H1 (cell line): ENCODE results near the gene CTTNBP2NL. TPM values are rescaled to one million over a fixed set of nuclear protein-coding genes. Genes with fewer than 3 reads are reported as not detected.

Experiments
- CTCF ChIA-PET: fragments of 300-600 bp; sonication (Branson Sonifier 250); formaldehyde crosslinking; loops from one replicate; lab custom pipeline; 2021; ENCODE audit not compliant: partially characterized antibody; lab: Charles Lee
- POLR2A ChIA-PET: fragments of 300-600 bp; sonication (Branson Sonifier 250); formaldehyde crosslinking; loops from one replicate; lab custom pipeline; 2021; ENCODE audit warnings: inconsistent platforms; ENCODE audit not compliant: partially characterized antibody; lab: Charles Lee
- DNase-seq, 2 experiments: peaks; one replicate each; pipeline versions ENCODE4 v3.0.0 to v3.0.0-alpha.2; 2010 to 2022; ENCODE audit warnings: low spot score in 2 of 2, low read depth in 1 of 2, mixed read lengths in 1 of 2
- FAIRE-seq: peaks from 2 replicates; lab custom pipeline; 2011; peaks lifted over from hg19 to GRCh38; lab: Jason Lieb, UNC
- H2AFZ ChIP-seq: 2 replicates; pipeline ENCODE4 v1.8.1; 2012; ENCODE audit warnings: low read length, inconsistent platforms
- H2AK5ac ChIP-seq: 2 replicates; pipeline ENCODE4 v1.6.1; 2013; ENCODE audit warnings: low read depth, low read length
- H2BK120ac ChIP-seq: replicated peaks from 2 replicates; pipeline ENCODE3; 2013; ENCODE audit warnings: low read depth, low read length, inconsistent platforms
- H2BK12ac ChIP-seq: 2 replicates; pipeline ENCODE4 v1.6.1; 2013; ENCODE audit warnings: low read depth, low read length
- H2BK15ac ChIP-seq: 2 replicates; pipeline ENCODE4 v1.6.1; 2013; ENCODE audit warnings: low read length
- H2BK20ac ChIP-seq: 2 replicates; pipeline ENCODE4 v1.6.1; 2013; ENCODE audit warnings: low read length
- H2BK5ac ChIP-seq: 2 replicates; pipeline ENCODE4 v1.6.1; 2013; ENCODE audit warnings: low read depth, low read length
- H3K14ac ChIP-seq: 2 replicates; pipeline ENCODE4 v1.6.1; 2013; ENCODE audit warnings: inconsistent platforms; ENCODE audit not compliant: insufficient read length
- H3K18ac ChIP-seq: 2 replicates; pipeline ENCODE4 v1.6.1; 2013; ENCODE audit warnings: low read length; ENCODE audit errors: extremely low read depth
- H3K23ac ChIP-seq: 2 replicates; pipeline ENCODE4 v1.6.1; 2013; ENCODE audit warnings: inconsistent platforms; ENCODE audit not compliant: insufficient read length
- H3K23me2 ChIP-seq: 2 replicates; pipeline ENCODE4 v1.6.1; 2013; ENCODE audit warnings: low read depth, low read length
- H3K27ac ChIP-seq: 2 replicates; pipeline ENCODE4 v1.6.1; 2011; ENCODE audit warnings: low read depth, low read length, inconsistent platforms
- H3K27me3 ChIP-seq, 4 experiments: replicated peaks in 1 of 4; 1 replicate in 1 of 4; 2 replicates in 3 of 4; pipeline versions ENCODE4 v1.6.1 to v1.8.1; 2011 to 2013; ENCODE audit warnings: low read length in 3 of 4, mild to moderate bottlenecking in 3 of 4, inconsistent platforms in 2 of 4, mixed read lengths in 2 of 4, moderate library complexity in 1 of 4; ENCODE audit not compliant: control insufficient read depth in 3 of 4, insufficient read depth in 3 of 4; ENCODE audit errors: extremely low read depth in 1 of 4
- H3K36me3 ChIP-seq, 4 experiments: 2 replicates each; pipeline versions ENCODE4 v1.6.1 to v1.8.1; 2011 to 2013; ENCODE audit warnings: mild to moderate bottlenecking in 4 of 4, low read length in 3 of 4, moderate library complexity in 2 of 4, control low read depth in 1 of 4, inconsistent platforms in 1 of 4; ENCODE audit not compliant: insufficient read depth in 4 of 4, control insufficient read depth in 2 of 4
- H3K4ac ChIP-seq: replicated peaks from 2 replicates; pipeline ENCODE3; 2013; ENCODE audit warnings: low read length, low read depth, mixed read lengths, inconsistent platforms; ENCODE audit not compliant: insufficient read length
- H3K4me1 ChIP-seq, 4 experiments: replicated peaks in 1 of 4; 1 replicate in 1 of 4; 2 replicates in 3 of 4; pipeline versions ENCODE4 v1.6.1 to v1.8.1; 2011 to 2013; ENCODE audit warnings: low read length in 3 of 4, inconsistent platforms in 2 of 4, mixed read lengths in 1 of 4; ENCODE audit not compliant: insufficient read depth in 4 of 4, control insufficient read depth in 3 of 4
- H3K4me2 ChIP-seq, 2 experiments: 2 replicates each; pipeline versions ENCODE4 v1.6.1 to v1.8.1; 2011 to 2013; ENCODE audit warnings: low read depth in 2 of 2, low read length in 2 of 2, control low read depth in 1 of 2, inconsistent platforms in 1 of 2, mild to moderate bottlenecking in 1 of 2; ENCODE audit not compliant: insufficient read depth in 1 of 2
- H3K4me3 ChIP-seq, 4 experiments: fragments of 200-600, 300-600 bp in 1 of 4; sonication (generic), shearing (Covaris generic), sonication (Bioruptor Twin) in 1 of 4; 2 replicates each; pipeline versions ENCODE4 v1.5.1 to v1.8.1; 2011 to 2016; ENCODE audit warnings: low read length in 4 of 4, low read depth in 3 of 4, control low read depth in 2 of 4, inconsistent platforms in 2 of 4, mild to moderate bottlenecking in 2 of 4, mixed read lengths in 1 of 4, moderate library complexity in 1 of 4; ENCODE audit not compliant: insufficient read depth in 2 of 4; ENCODE audit errors: extremely low read depth in 1 of 4
- H3K56ac ChIP-seq: replicated peaks from 2 replicates; pipeline ENCODE3; 2013; ENCODE audit warnings: low read depth, mild to moderate bottlenecking, mixed read lengths, low read length, inconsistent platforms; ENCODE audit not compliant: insufficient read length
- H3K79me1 ChIP-seq: 2 replicates; pipeline ENCODE4 v1.6.1; 2013; ENCODE audit warnings: low read depth, low read length, control low read depth
- H3K79me2 ChIP-seq, 2 experiments: 2 replicates each; pipeline versions ENCODE4 v1.6.1 to v1.8.1; 2012 to 2013; ENCODE audit warnings: low read length in 2 of 2, mild to moderate bottlenecking in 2 of 2, inconsistent platforms in 1 of 2; ENCODE audit not compliant: insufficient read depth in 2 of 2, control insufficient read depth in 1 of 2
- H3K9ac ChIP-seq, 4 experiments: replicated peaks in 1 of 4; 1 replicate in 1 of 4; 2 replicates in 3 of 4; pipeline versions ENCODE4 v1.6.1 to v1.8.1; 2011 to 2013; ENCODE audit warnings: low read depth in 3 of 4, low read length in 3 of 4, control low read depth in 2 of 4, mild to moderate bottlenecking in 2 of 4, moderate library complexity in 2 of 4, inconsistent platforms in 1 of 4; ENCODE audit errors: extremely low read depth in 1 of 4
- H3K9me3 ChIP-seq, 2 experiments: 2 replicates each; pipeline versions ENCODE4 v1.6.1 to v1.8.1; 2012 to 2013; ENCODE audit warnings: mild to moderate bottlenecking in 2 of 2, moderate library complexity in 2 of 2, control low read depth in 1 of 2, inconsistent platforms in 1 of 2, low read depth in 1 of 2, low read length in 1 of 2, mixed read lengths in 1 of 2; ENCODE audit not compliant: insufficient read depth in 2 of 2
- H4K20me1 ChIP-seq, 2 experiments: replicated peaks in 1 of 2; 2 replicates each; pipeline versions ENCODE3 to v1.8.1; 2011 to 2013; ENCODE audit warnings: inconsistent platforms in 2 of 2, low read length in 2 of 2, mild to moderate bottlenecking in 1 of 2; ENCODE audit not compliant: insufficient read depth in 2 of 2, control insufficient read depth in 1 of 2
- H4K5ac ChIP-seq: 2 replicates; pipeline ENCODE4 v1.6.1; 2013; ENCODE audit warnings: low read length, low read depth, mixed read lengths, inconsistent platforms; ENCODE audit not compliant: insufficient read length
- H4K8ac ChIP-seq: 2 replicates; pipeline ENCODE4 v1.8.0; 2013; ENCODE audit warnings: mild to moderate bottlenecking, moderate library complexity, low read length, inconsistent platforms; ENCODE audit not compliant: insufficient read depth; ENCODE audit errors: extremely low read depth
- H4K91ac ChIP-seq: replicated peaks from 2 replicates; pipeline ENCODE3; 2013; ENCODE audit warnings: low read length, mixed read lengths, inconsistent platforms; ENCODE audit not compliant: insufficient read length
- BCL11A ChIP-seq, 2 experiments: IDR thresholded peaks; one replicate each; pipeline ENCODE4 v1.6.1; 2011; ENCODE audit warnings: low read depth in 2 of 2, low read length in 2 of 2, mild to moderate bottlenecking in 2 of 2
- CREB1 ChIP-seq: IDR thresholded peaks from 2 replicates; pipeline ENCODE4 v1.6.1; 2012; ENCODE audit warnings: inconsistent platforms
- CTBP2 ChIP-seq: IDR thresholded peaks from 2 replicates; pipeline ENCODE4 v1.7.0; 2011; ENCODE audit warnings: borderline replicate concordance, mild to moderate bottlenecking, moderate library complexity, mixed read lengths, low read length; ENCODE audit not compliant: insufficient read depth, insufficient read length
- JUN ChIP-seq: IDR thresholded peaks from 2 replicates; pipeline ENCODE4 v1.6.1; 2011; ENCODE audit warnings: low read depth, mild to moderate bottlenecking, improper control_type of control experiment, low read length
- JUND ChIP-seq: IDR thresholded peaks from 2 replicates; pipeline ENCODE4 v1.6.1; 2011; ENCODE audit warnings: mild to moderate bottlenecking, improper control_type of control experiment, low read length
- MAFK ChIP-seq: IDR thresholded peaks from 2 replicates; pipeline ENCODE4 v1.6.1; 2012; ENCODE audit warnings: low read depth, mild to moderate bottlenecking, improper control_type of control experiment, low read length
- RBBP5 ChIP-seq: IDR thresholded peaks from 2 replicates; pipeline ENCODE4 v1.7.1; 2012; ENCODE audit warnings: low read depth, mild to moderate bottlenecking, inconsistent platforms, low read length, moderate library complexity, borderline replicate concordance
- TAF1 ChIP-seq: IDR thresholded peaks from 2 replicates; pipeline ENCODE4 v1.6.1; 2011; ENCODE audit warnings: mild to moderate bottlenecking, low read depth, low read length
- YY1 ChIP-seq: IDR thresholded peaks from 2 replicates; pipeline ENCODE4 v1.6.1; 2011; ENCODE audit warnings: low read depth, mild to moderate bottlenecking, low read length
- ZNF274 ChIP-seq: IDR thresholded peaks from 2 replicates; pipeline ENCODE4 v1.7.0; 2012; ENCODE audit warnings: low read length, borderline replicate concordance; ENCODE audit errors: extremely low read depth
- WGBS, 2 experiments: shearing (Covaris generic) in 1 of 2; methylation state at CpG; one replicate each; pipeline versions ENCODE4 v1.1.6 to v1.1.7; 2013 to 2015; ENCODE audit warnings: low lambda C conversion rate in 2 of 2, mixed read lengths in 2 of 2, inconsistent platforms in 1 of 2, low coverage in 1 of 2, missing lambda C conversion rate in 1 of 2; ENCODE audit not compliant: insufficient replicate concordance in 2 of 2, insufficient coverage in 1 of 2, insufficient read length in 1 of 2; ENCODE audit errors: extremely low coverage in 1 of 2, missing lambda C conversion rate in 1 of 2; 5-methylcytosine and 5-hydroxymethylcytosine counted together
- polyA plus RNA-seq, 7 experiments: library from polyadenylated mRNA; depleted of rRNA in 3 of 7; stranded (reverse) in 5 of 7; unstranded in 2 of 7; fragments of >200 nt in 5 of 7; fragments of 200-250 nt in 2 of 7; gene quantifications; 1 replicate in 5 of 7; 2 replicates in 1 of 7; 4 replicates in 1 of 7; pipeline versions ENCODE4 v1.2.1 to v1.2.3, GENCODE V29; 2011 to 2013; ENCODE audit warnings: missing spikeins in 2 of 7, mixed read lengths in 2 of 7
- total RNA-seq: library from RNA; stranded (reverse); fragmentation: NEBNext Ultra II Directional; extraction: Animal tissue kit (Norgen Biotek cat#: 25700); gene quantifications from 2 replicates; pipeline ENCODE4 v1.2.1, GENCODE V29; 2021
- TF ChIP-seq, protein P1 (sequence below): IDR thresholded peaks from 2 replicates; pipeline ENCODE4 v1.6.1; 2012; ENCODE audit warnings: inconsistent platforms
- TF ChIP-seq, protein P2 (sequence below): IDR thresholded peaks from 2 replicates; pipeline ENCODE4 v1.6.1; 2011; ENCODE audit warnings: low read length, improper control_type of control experiment
- TF ChIP-seq, protein P3 (sequence below): IDR thresholded peaks from 2 replicates; pipeline ENCODE4 v1.6.1; 2012; ENCODE audit warnings: inconsistent platforms

CTTNBP2NL gene
- total and polyA plus RNA-seq, 2 of the 8 experiments (the other 6 are each of a cell fraction or from before 2014, with no cell fraction given), result 6.4 to 35.1 TPM

DNA sequence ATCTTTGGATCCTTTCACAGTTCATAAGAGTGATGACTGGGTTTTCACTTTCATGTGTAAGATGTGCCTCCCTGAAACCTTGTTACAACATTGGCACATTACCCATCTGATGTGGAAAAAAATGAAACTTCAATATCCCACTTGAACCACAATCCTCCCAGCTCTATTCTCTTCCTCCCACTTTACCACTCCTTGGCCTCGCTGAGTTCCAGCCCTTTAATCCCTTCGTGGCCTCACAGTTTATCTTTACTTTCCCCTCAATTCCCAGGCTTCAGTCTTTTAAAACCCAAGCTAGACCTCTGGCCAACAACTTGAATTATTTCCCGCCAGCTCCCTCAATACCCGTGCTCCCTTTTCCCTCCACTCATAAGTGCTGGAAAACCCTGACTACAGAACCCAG, 25.0 kb upstream of the CTTNBP2NL start:
- 80% methylated on average over 4 of the region's 4 CpGs; no CpG with 5 or more reads in 1 of the 2 experiments for WGBS, 2 experiments
- Histone ChIP-seq H3K23me2 (no peaks in the 10 kb centered on the region), H4K5ac (no peak overlapping the region), H3K9me3 (no peaks in the 10 kb centered on the region), H3K56ac (no peak overlapping the region), H3K36me3 (no peaks in the 10 kb centered on the region), H3K79me1 (no peaks in the 10 kb centered on the region), H3K18ac (no peak overlapping the region), H3K4me1 (no peaks in the 10 kb centered on the region), H4K8ac (no peak overlapping the region), H3K27me3 (no peaks in the 10 kb centered on the region), H2BK120ac (no peak overlapping the region), H3K14ac (no peak overlapping the region), H2BK12ac (no peak overlapping the region), H3K4ac (no peak overlapping the region), H3K27ac (no peak overlapping the region), H4K91ac (no peak overlapping the region), H3K79me2 (no peaks in the 10 kb centered on the region), H2BK5ac (no peak overlapping the region), H4K20me1 (no peaks in the 10 kb centered on the region), H3K4me3 (no peak overlapping the region), H2AFZ (no peak overlapping the region), H3K9ac (no peak overlapping the region), H3K4me2 (no peak overlapping the region), H2AK5ac (no peak overlapping the region), H3K23ac (no peak overlapping the region), H2BK20ac (no peak overlapping the region), H2BK15ac (no peak overlapping the region)
- POLR2A ChIA-PET, result interaction anchor here (1.5 kb wide), 1 partner anchor 334 kb away, joined by 3 read pairs; no protein-coding TSS in a partner anchor
- DNase-seq (no peak), FAIRE-seq (no peak)
- CTCF ChIA-PET, result interaction anchor here (0.6 to 8.4 kb wide), 14 partner anchors 13 to 582 kb away, joined by 3 to 89 read pairs (median 3); no protein-coding TSS in a partner anchor
- TF ChIP-seq CREB1, result no peak
- TF ChIP-seq, protein P1, sequence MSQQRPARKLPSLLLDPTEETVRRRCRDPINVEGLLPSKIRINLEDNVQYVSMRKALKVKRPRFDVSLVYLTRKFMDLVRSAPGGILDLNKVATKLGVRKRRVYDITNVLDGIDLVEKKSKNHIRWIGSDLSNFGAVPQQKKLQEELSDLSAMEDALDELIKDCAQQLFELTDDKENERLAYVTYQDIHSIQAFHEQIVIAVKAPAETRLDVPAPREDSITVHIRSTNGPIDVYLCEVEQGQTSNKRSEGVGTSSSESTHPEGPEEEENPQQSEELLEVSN, result no peak
- TF ChIP-seq, protein P2, sequence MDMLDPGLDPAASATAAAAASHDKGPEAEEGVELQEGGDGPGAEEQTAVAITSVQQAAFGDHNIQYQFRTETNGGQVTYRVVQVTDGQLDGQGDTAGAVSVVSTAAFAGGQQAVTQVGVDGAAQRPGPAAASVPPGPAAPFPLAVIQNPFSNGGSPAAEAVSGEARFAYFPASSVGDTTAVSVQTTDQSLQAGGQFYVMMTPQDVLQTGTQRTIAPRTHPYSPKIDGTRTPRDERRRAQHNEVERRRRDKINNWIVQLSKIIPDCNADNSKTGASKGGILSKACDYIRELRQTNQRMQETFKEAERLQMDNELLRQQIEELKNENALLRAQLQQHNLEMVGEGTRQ, result no peak
- TF ChIP-seq TAF1, result no peak
- TF ChIP-seq, protein P3, sequence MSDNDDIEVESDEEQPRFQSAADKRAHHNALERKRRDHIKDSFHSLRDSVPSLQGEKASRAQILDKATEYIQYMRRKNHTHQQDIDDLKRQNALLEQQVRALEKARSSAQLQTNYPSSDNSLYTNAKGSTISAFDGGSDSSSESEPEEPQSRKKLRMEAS, result no peak
- TF ChIP-seq JUN, result no peak
- no peak for TF ChIP-seq BCL11A (IDR thresholded peaks at IDR 0.05; ENCODE audit: low read depth in 2 of 2, low read length in 2 of 2)
- TF ChIP-seq ZNF274, result no peak
- TF ChIP-seq YY1, result no peak
- TF ChIP-seq JUND, result no peak
- TF ChIP-seq MAFK, result no peak
- TF ChIP-seq CTBP2, result no peak
- TF ChIP-seq RBBP5, result no peak
